SK-N-SH (cell line): ENCODE measurements around the gene KRCC1.

Experiments used
- MAX ChIP-seq: IDR thresholded peaks from 2 replicates; pipeline ENCODE4 v1.4.0; 2012; ENCODE audit warnings: low read depth
- MEF2A ChIP-seq: IDR thresholded peaks from 2 replicates; pipeline ENCODE4 v1.4.0; 2012; ENCODE audit warnings: low read depth, borderline replicate concordance
- POLR2AphosphoS5 ChIP-seq: IDR thresholded peaks from 2 replicates; pipeline ENCODE4 v1.6.1; 2012; ENCODE audit warnings: low read depth, low read length
- REST ChIP-seq: IDR thresholded peaks from 2 replicates; pipeline ENCODE4 v1.6.1; 2012; ENCODE audit warnings: mild to moderate bottlenecking, low read depth, low read length, moderate library complexity
- TCF12 ChIP-seq: IDR thresholded peaks from 2 replicates; pipeline ENCODE4 v1.4.0; 2012
- YY1 ChIP-seq: IDR thresholded peaks from 2 replicates; pipeline ENCODE4 v1.4.0; 2012; ENCODE audit warnings: low read depth, mild to moderate bottlenecking
- ZBTB33 ChIP-seq: IDR thresholded peaks from 2 replicates; pipeline ENCODE4 v1.4.0; 2012; ENCODE audit warnings: low read depth, borderline replicate concordance
- TF ChIP-seq, protein P1 (sequence below): IDR thresholded peaks from 2 replicates; pipeline ENCODE4; 2012
- TF ChIP-seq, protein P2 (sequence below): fragments of 200-600 bp; sonication (generic); IDR thresholded peaks from 2 replicates; pipeline ENCODE4 v1.6.1; 2017; ENCODE audit warnings: antibody characterized with exemption, mild to moderate bottlenecking, moderate library complexity

DNA sequence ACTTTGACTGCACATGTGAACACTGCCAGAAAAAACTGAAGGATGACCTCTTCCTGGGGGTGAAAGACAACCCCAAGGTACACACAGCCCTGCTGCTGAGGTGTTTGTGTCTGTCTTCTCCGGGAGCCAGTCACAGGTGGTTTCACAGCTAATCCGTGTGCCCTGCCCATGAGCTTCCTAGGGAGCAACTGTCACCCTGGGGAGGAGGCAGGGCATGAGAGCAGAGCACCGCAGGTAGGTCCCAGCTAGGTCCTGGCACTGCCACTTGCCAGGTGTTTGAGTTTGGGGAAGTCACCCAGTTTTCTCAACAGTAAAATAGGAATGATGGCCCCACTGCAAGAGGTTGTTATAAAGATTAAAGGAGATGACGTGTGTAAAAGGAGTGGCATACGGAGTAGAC, 41.1 kb upstream of the KRCC1 start:
- TF ChIP-seq, protein P1, sequence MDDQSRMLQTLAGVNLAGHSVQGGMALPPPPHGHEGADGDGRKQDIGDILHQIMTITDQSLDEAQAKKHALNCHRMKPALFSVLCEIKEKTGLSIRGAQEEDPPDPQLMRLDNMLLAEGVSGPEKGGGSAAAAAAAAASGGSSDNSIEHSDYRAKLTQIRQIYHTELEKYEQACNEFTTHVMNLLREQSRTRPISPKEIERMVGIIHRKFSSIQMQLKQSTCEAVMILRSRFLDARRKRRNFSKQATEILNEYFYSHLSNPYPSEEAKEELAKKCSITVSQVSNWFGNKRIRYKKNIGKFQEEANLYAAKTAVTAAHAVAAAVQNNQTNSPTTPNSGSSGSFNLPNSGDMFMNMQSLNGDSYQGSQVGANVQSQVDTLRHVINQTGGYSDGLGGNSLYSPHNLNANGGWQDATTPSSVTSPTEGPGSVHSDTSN: no peak
- TF ChIP-seq, protein P2, sequence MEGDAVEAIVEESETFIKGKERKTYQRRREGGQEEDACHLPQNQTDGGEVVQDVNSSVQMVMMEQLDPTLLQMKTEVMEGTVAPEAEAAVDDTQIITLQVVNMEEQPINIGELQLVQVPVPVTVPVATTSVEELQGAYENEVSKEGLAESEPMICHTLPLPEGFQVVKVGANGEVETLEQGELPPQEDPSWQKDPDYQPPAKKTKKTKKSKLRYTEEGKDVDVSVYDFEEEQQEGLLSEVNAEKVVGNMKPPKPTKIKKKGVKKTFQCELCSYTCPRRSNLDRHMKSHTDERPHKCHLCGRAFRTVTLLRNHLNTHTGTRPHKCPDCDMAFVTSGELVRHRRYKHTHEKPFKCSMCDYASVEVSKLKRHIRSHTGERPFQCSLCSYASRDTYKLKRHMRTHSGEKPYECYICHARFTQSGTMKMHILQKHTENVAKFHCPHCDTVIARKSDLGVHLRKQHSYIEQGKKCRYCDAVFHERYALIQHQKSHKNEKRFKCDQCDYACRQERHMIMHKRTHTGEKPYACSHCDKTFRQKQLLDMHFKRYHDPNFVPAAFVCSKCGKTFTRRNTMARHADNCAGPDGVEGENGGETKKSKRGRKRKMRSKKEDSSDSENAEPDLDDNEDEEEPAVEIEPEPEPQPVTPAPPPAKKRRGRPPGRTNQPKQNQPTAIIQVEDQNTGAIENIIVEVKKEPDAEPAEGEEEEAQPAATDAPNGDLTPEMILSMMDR: no peak
- TF ChIP-seq POLR2AphosphoS5: no peak
- TF ChIP-seq REST: no peak
- TF ChIP-seq YY1: no peak
- no peak for TF ChIP-seq TCF12
- TF ChIP-seq MEF2A: no peak
- no peak for TF ChIP-seq ZBTB33
- no peak for TF ChIP-seq MAX
